Parathyroid adenoma (tissue), 2 donors: ENCODE data around the gene NCKAP5.

ENCODE experiments used
- H2AFZ ChIP-seq: fragments of 300-600 bp; sonication (generic); one replicate; pipeline ENCODE4 v1.7.0; 2017; ENCODE audit warnings: antibody characterized with exemption, mild to moderate bottlenecking
- H3K27ac ChIP-seq: fragments of 300-600 bp; sonication (generic); one replicate; pipeline ENCODE4 v1.7.0; 2017
- H3K27me3 ChIP-seq: fragments of 300-600 bp; sonication (generic); one replicate; pipeline ENCODE4 v1.7.0; 2017; ENCODE audit warnings: low read length; ENCODE audit not compliant: control insufficient read depth, insufficient read depth
- H3K36me3 ChIP-seq: fragments of 300-600 bp; sonication (generic); one replicate; pipeline ENCODE4 v1.7.0; 2017; ENCODE audit warnings: low read length; ENCODE audit not compliant: control insufficient read depth, insufficient read depth
- H3K4me1 ChIP-seq: fragments of 300-600 bp; sonication (generic); one replicate; pipeline ENCODE4 v1.7.0; 2017; ENCODE audit warnings: control low read depth
- H3K4me2 ChIP-seq: fragments of 300-600 bp; sonication (generic); one replicate; pipeline ENCODE4 v1.7.0; 2017; ENCODE audit warnings: low read length
- H3K4me3 ChIP-seq: fragments of 300-600 bp; sonication (generic); one replicate; pipeline ENCODE4 v1.7.0; 2017; ENCODE audit warnings: low read depth, low read length
- H3K79me2 ChIP-seq: fragments of 300-600 bp; sonication (generic); one replicate; pipeline ENCODE4 v1.7.0; 2017; ENCODE audit warnings: control low read depth
- H3K9ac ChIP-seq: fragments of 300-600 bp; sonication (generic); one replicate; pipeline ENCODE4 v1.7.0; 2017; ENCODE audit warnings: mild to moderate bottlenecking
- H3K9me3 ChIP-seq: fragments of 300-600 bp; sonication (generic); one replicate; pipeline ENCODE4 v1.7.0; 2017; ENCODE audit warnings: low read length; ENCODE audit not compliant: control insufficient read depth
- TF ChIP-seq, protein P1 (sequence below): fragments of 300-600 bp; sonication (generic); IDR thresholded peaks from one replicate; pipeline ENCODE4 v1.7.0; 2017; ENCODE audit warnings: antibody characterized with exemption, mild to moderate bottlenecking
- donor health status: primary hyperparathyroidism.

Gene NCKAP5

DNA sequence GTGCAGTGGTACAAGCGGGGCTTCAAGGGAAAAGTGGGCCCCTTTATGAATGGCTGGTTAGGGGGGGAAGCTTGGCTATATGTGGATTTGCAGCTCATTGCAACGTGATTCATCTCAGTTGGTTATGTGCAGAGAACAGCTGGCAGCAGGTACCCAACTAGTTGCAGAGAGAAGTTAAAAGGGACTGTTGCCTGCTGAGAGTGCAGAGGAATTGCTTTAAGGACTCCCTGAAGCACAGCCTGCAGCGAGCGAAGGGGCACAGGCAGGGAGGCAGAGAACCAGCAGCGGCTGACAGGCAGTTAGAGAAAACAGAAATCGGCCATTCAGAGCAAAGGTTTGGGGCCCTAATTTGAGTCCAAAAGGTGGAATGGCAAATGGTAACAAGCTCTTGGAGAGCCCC lies 620.1 kb downstream of the NCKAP5 start:
- no peak overlapping the region for H3K27ac ChIP-seq
- no peaks in the 10 kb centered on the region for H3K27me3 ChIP-seq
- no peaks in the 10 kb centered on the region for H3K4me1 ChIP-seq
- no peak overlapping the region for H3K9ac ChIP-seq
- no peak overlapping the region for H2AFZ ChIP-seq
- no peak overlapping the region for H3K4me3 ChIP-seq
- TF ChIP-seq, protein P1, sequence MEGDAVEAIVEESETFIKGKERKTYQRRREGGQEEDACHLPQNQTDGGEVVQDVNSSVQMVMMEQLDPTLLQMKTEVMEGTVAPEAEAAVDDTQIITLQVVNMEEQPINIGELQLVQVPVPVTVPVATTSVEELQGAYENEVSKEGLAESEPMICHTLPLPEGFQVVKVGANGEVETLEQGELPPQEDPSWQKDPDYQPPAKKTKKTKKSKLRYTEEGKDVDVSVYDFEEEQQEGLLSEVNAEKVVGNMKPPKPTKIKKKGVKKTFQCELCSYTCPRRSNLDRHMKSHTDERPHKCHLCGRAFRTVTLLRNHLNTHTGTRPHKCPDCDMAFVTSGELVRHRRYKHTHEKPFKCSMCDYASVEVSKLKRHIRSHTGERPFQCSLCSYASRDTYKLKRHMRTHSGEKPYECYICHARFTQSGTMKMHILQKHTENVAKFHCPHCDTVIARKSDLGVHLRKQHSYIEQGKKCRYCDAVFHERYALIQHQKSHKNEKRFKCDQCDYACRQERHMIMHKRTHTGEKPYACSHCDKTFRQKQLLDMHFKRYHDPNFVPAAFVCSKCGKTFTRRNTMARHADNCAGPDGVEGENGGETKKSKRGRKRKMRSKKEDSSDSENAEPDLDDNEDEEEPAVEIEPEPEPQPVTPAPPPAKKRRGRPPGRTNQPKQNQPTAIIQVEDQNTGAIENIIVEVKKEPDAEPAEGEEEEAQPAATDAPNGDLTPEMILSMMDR: no peak
- H3K36me3 ChIP-seq: no peaks in the 10 kb centered on the region
- no peaks in the 10 kb centered on the region for H3K9me3 ChIP-seq
- no peak overlapping the region for H3K4me2 ChIP-seq
- no peaks in the 10 kb centered on the region for H3K79me2 ChIP-seq

DNA sequence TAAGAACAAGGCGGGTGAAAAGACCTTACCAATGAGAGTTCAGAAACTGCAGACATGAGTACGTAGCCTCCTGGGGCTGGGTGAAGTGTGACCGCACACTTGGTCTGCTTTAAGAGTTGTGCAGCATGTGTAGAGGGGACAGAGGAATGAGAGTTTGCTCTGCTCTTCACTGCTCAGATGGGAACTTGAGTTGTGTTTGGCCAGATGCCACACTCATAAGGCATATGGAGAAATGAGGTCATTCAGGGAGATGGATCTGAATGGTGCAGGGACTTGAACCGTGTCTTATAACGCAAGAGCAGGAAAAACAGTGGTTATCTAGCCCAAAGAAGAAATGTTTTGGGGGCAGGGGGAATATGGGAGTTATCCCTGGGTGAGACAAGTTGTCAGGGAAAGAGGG lies 624.4 kb downstream of the NCKAP5 start:
- Histone ChIP-seq H3K9ac (no peak overlapping the region), H3K4me3 (no peak overlapping the region), H3K36me3 (no peaks in the 10 kb centered on the region), H3K4me2 (no peak overlapping the region), H2AFZ (no peak overlapping the region), H3K4me1 (no peaks in the 10 kb centered on the region), H3K79me2 (no peaks in the 10 kb centered on the region), H3K9me3 (no peaks in the 10 kb centered on the region), H3K27me3 (no peaks in the 10 kb centered on the region), H3K27ac (no peak overlapping the region)
- TF ChIP-seq, protein P1: no peak

- Histone ChIP-seq H2AFZ (no peak overlapping the region), H3K9me3 (no peaks in the 10 kb centered on the region), H3K27me3 (no peaks in the 10 kb centered on the region), H3K27ac (no peak overlapping the region), H3K9ac (no peak overlapping the region), H3K79me2 (no peaks in the 10 kb centered on the region), H3K36me3 (no peaks in the 10 kb centered on the region), H3K4me2 (no peak overlapping the region), H3K4me3 (no peak overlapping the region), H3K4me1 (no peaks in the 10 kb centered on the region)
- TF ChIP-seq, protein P1: no peak
These were observed 626.8 kb downstream of the NCKAP5 start for GRCh38 chr2:132941296-132942020.

DNA sequence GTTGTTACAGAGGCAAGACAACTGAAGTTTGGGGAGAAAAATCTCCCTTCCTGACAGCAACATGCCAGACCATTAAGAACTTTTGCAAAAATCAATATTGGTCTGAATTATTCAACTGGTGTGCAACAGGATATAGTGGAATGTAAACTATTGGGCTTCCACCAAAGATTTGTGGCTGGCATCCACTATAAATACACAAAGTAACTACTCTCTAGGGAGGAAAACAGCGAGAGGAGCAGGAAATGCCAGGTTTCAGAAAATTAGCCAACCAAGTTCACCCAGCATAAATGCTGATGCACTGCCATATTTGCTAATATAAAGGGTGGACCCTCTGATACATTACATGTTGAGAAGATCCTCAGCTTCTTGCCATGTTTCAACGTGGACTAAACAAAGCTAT lies 630.6 kb downstream of the NCKAP5 start:
- H3K4me1 ChIP-seq: no peaks in the 10 kb centered on the region
- TF ChIP-seq, protein P1: no peak

DNA sequence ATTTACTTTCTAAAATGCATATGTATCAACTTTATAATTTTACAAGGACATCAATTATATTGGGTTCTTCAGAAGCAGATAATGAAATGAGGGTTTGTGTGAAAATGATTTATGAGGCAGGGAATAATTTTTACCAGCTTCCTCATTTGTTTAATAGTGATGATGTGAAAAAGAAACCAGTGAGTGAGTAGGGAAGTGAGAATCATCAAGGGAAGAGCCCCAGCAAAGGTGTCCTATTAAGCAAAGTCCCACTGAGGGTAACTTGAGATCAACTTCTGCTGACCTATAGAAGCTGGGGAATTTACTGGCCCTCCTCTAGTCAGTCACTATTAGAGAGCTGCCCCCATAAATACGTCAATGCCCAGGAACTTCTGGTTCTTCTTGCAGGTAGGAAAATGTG lies 631.5 kb downstream of the NCKAP5 start:
- Histone ChIP-seq H3K36me3 (no peaks in the 10 kb centered on the region), H3K4me3 (no peak overlapping the region), H3K4me2 (no peak overlapping the region), H3K27ac (no peak overlapping the region), H3K9ac (no peak overlapping the region), H3K4me1 (no peaks in the 10 kb centered on the region), H3K27me3 (no peaks in the 10 kb centered on the region), H3K9me3 (no peaks in the 10 kb centered on the region), H3K79me2 (no peaks in the 10 kb centered on the region), H2AFZ (no peak overlapping the region)
- TF ChIP-seq, protein P1: no peak

More for the DNA sequence above, 630.6 kb downstream of the NCKAP5 start:
- H2AFZ ChIP-seq: no peak overlapping the region
- H3K79me2 ChIP-seq: no peaks in the 10 kb centered on the region
- no peak overlapping the region for H3K4me3 ChIP-seq
- no peak overlapping the region for H3K27ac ChIP-seq
- H3K4me2 ChIP-seq: no peak overlapping the region
- no peaks in the 10 kb centered on the region for H3K9me3 ChIP-seq
- no peak overlapping the region for H3K9ac ChIP-seq
- H3K36me3 ChIP-seq: no peaks in the 10 kb centered on the region
- no peaks in the 10 kb centered on the region for H3K27me3 ChIP-seq
